Heart left ventricle (tissue), 16 donors: ENCODE data around the gene SH3RF3. TPM values are rescaled to one million over a fixed set of nuclear protein-coding genes. Genes with fewer than 3 reads are reported as not detected.

Experiments used
- ATAC-seq, 4 donors: fragments of 200-7000 bp; cut with Tn5 transposase; one replicate each; pipeline ENCODE4 v1.9.1; 2020 to 2022; ENCODE audit warnings: moderate library complexity in 4 of 4, mild to moderate bottlenecking in 3 of 4, moderate number of reproducible peaks in 1 of 4
- DNase-seq, 5 donors: peaks; one replicate each; pipeline ENCODE4 v3.0.0-alpha.2; 2020
- H3K27ac ChIP-seq, 12 donors: fragments of 200-600 bp; sonication (generic) in 4 of 12; one replicate each; pipeline versions ENCODE4 v1.5.0 to v1.8.0; 2016 to 2022; ENCODE audit warnings: mild to moderate bottlenecking in 2 of 12
- H3K27me3 ChIP-seq, 9 donors: fragments of 200-600 bp; sonication (generic) in 2 of 9; one replicate each; pipeline versions ENCODE4 v1.5.1 to v1.8.0; 2016 to 2022; ENCODE audit warnings: mild to moderate bottlenecking in 3 of 9
- H3K36me3 ChIP-seq, 9 donors: fragments of 200-600 bp; sonication (generic) in 2 of 9; one replicate each; pipeline versions ENCODE4 v1.5.0 to v1.8.0; 2018 to 2022; ENCODE audit warnings: mild to moderate bottlenecking in 2 of 9
- H3K4me1 ChIP-seq, 12 donors: fragments of 200-600 bp; sonication (generic) in 4 of 12; one replicate each; pipeline versions ENCODE4 v1.5.0 to v1.8.0; 2016 to 2022; ENCODE audit warnings: mild to moderate bottlenecking in 3 of 12
- H3K4me3 ChIP-seq, 12 donors: fragments of 200-600 bp; sonication (generic) in 4 of 12; one replicate each; pipeline versions ENCODE4 v1.5.0 to v1.8.0; 2017 to 2022; ENCODE audit warnings: mild to moderate bottlenecking in 9 of 12, moderate library complexity in 4 of 12
- H3K9me3 ChIP-seq, 12 donors: fragments of 200-600 bp; sonication (generic) in 4 of 12; one replicate each; pipeline versions ENCODE4 v1.5.0 to v1.8.0; 2016 to 2022; ENCODE audit warnings: mild to moderate bottlenecking in 1 of 12
- POLR2A ChIP-seq, 2 donors: fragments of 450-650 bp; IDR thresholded peaks; one replicate each; pipeline ENCODE4 v1.6.1; 2017; ENCODE audit warnings: antibody characterized with exemption in 2 of 2, mild to moderate bottlenecking in 2 of 2, moderate library complexity in 2 of 2
- WGBS, 4 donors: extraction: QIAGEN DNeasy Blood & Tissue Kit in 2 of 4; methylation state at CpG; one replicate each; pipeline versions ENCODE4 v1.1.5 to v1.1.7; 2013 to 2018; 5-methylcytosine and 5-hydroxymethylcytosine counted together
- intact Hi-C, 10 donors: fragments of 100-400 bp; cut with DNase I; formaldehyde crosslinking; loops; one replicate each; pipeline versions ENCODE4 v1.11.1 to v1.14.2; 2022
- polyA plus RNA-seq, 2 donors: library from polyadenylated mRNA; stranded (reverse); fragments of 200-250 nt; gene quantifications; one replicate each; pipeline ENCODE4 v1.2.3, GENCODE V29; 2013
- total RNA-seq, 9 donors: library from RNA; depleted of rRNA in 2 of 9; stranded (reverse); fragments of >200 nt in 2 of 9; fragmentation: NEBNext Ultra II Directional in 3 of 9; extraction: Animal tissue kit (Norgen Biotek cat#: 25700) in 3 of 9; gene quantifications; one replicate each; pipeline versions ENCODE4 v1.1.0 to v1.2.4, GENCODE V29; 2016 to 2023
- TF ChIP-seq, protein P1 (sequence below), 12 donors: fragments of 200-600 bp; sonication (generic) in 4 of 12; IDR thresholded peaks; one replicate each; pipeline versions ENCODE4 v1.5.0 to v1.8.0; 2018 to 2022; ENCODE audit warnings: antibody characterized with exemption in 12 of 12, mild to moderate bottlenecking in 5 of 12
- donor health status: ischemic (EF 13 %, LVEDD 7.1; RV severe dilation, severe dysfunction).
- donor health status: healthy with polysubstance abuse.
- donor health status: DM: no; HTN: yes; CAD: no.
- donor health status: DM: no; HTN: no; CAD: no.
- donor health status: ischemic (EF 25% LVEDD 6.9; RV normal size, moderate dysfunction).
- donor health status: ischemic (EF 25% LVEDD 5.7; RV mildly dilated, moderate dysfunction).
- donor health status: healthy.
- donor health status: DM: yes; HTN: yes; CAD: no.
- donor health status: ischemic (EF 35%, LVEDD 5.7; RV mildly dilated, moderate dysfunction).
- donor health status: nonischemic (EF 11% LVEDD 7.7; RV severe dilation, severe dysfunction).
- donor health status: DM: yes; HTN: yes; CAD: no.
- donor health status: PGD.
- donor health status: ischemic (EF 29% LVEDD 5.4; RV normal size, mild dysfunction).
- donor health status: nonischemic (EF 23%, LVEDD 6.1; RV moderate dilation, normal function).

The SH3RF3 gene
- total and polyA plus RNA-seq, 11 donors: 5.2 to 15.7 (median 7.9) TPM

GRCh38 chr2:109316091-109316490 is 187.1 kb downstream of the SH3RF3 start:
- peak in 1 of 5 donors; percentile 25 for DNase-seq
- Histone ChIP-seq H3K27me3 (no peaks in the 10 kb centered on the region), H3K9me3 (no peaks in the 10 kb centered on the region), H3K4me3 (no peak overlapping the region), H3K36me3 (no peaks in the 10 kb centered on the region), H3K27ac (no peak overlapping the region), H3K4me1 (peaks cover 15 to 38% (median 27%) of the 10 kb centered on the region in 12 donors)
- TF ChIP-seq, protein P1, sequence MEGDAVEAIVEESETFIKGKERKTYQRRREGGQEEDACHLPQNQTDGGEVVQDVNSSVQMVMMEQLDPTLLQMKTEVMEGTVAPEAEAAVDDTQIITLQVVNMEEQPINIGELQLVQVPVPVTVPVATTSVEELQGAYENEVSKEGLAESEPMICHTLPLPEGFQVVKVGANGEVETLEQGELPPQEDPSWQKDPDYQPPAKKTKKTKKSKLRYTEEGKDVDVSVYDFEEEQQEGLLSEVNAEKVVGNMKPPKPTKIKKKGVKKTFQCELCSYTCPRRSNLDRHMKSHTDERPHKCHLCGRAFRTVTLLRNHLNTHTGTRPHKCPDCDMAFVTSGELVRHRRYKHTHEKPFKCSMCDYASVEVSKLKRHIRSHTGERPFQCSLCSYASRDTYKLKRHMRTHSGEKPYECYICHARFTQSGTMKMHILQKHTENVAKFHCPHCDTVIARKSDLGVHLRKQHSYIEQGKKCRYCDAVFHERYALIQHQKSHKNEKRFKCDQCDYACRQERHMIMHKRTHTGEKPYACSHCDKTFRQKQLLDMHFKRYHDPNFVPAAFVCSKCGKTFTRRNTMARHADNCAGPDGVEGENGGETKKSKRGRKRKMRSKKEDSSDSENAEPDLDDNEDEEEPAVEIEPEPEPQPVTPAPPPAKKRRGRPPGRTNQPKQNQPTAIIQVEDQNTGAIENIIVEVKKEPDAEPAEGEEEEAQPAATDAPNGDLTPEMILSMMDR (IDR thresholded peaks at IDR 0.05): no peak
- TF ChIP-seq POLR2A (IDR thresholded peaks at IDR 0.05): no peak
- ATAC-seq: no peak
- intact Hi-C loops: loop anchor here in 2 of 10 donors (5.0 kb wide), 2 partner anchors 34 to 59 kb away; no protein-coding TSS in a partner anchor
- 30 to 60% (median 44%) methylated on average over 2 of the region's 2 CpGs for WGBS, 4 donors

DNA sequence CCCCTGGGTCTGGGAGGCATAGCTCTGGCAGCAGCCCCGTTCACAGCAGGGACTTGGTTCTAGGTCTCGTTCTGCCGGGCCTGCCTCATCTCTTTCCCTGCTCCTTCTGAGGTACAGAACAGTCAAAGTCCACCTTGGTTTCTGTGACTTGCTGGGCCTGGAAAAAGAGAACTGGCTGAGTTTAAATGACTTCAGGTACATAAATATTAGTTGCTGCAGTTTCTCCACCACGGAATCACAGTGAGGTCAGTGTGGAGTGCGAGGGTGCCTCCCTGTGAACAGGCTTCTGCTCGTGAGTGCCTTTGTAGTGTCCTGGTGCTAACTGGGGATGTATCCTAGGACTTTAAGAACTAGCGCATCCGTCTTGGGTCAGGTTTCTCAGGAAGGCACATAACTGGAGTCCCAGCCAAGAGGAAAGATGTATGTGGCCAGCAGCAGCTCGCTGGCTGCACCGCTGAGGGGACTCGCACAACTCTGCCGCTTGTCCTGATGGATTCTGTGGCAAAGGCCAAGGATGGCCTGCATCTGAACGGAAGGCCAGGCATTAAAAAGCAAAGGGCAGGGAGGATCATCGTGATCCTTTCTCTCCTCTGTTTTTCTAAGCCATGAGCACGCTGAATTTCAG is 188.6 kb downstream of the SH3RF3 start:
- Histone ChIP-seq H3K27ac (peak overlapping the region in 11 of 12 donors; percentile 58 to 81 (median 73)), H3K4me3 (peak overlapping the region in 2 of 12 donors; percentile 15 to 28), H3K4me1 (peaks cover 18 to 53% (median 39%) of the 10 kb centered on the region in 12 donors), H3K27me3 (no peaks in the 10 kb centered on the region), H3K9me3 (no peaks in the 10 kb centered on the region), H3K36me3 (no peaks in the 10 kb centered on the region)
- no peak for TF ChIP-seq POLR2A (IDR thresholded peaks at IDR 0.05)
- TF ChIP-seq, protein P1 (IDR thresholded peaks at IDR 0.05): no peak
- intact Hi-C loops: loop anchor here in 2 of 10 donors (5.0 kb wide), 2 partner anchors 35 to 60 kb away; no protein-coding TSS in a partner anchor
- 59 to 81% (median 75%) methylated on average over 15 of the region's 15 CpGs for WGBS, 4 donors
- peak in 1 of 5 donors; percentile 37 for DNase-seq
- peak in 1 of 4 donors; percentile 2 for ATAC-seq

GRCh38 chr2:109318150-109318948 is 189.3 kb downstream of the SH3RF3 start:
- TF ChIP-seq POLR2A (IDR thresholded peaks at IDR 0.05): no peak
- TF ChIP-seq, protein P1 (IDR thresholded peaks at IDR 0.05): peak in 7 of 12 donors; percentile 12 to 45 (median 14)
- 24 to 38% (median 33%) methylated on average over 15 to 22 of the region's 22 CpGs for WGBS, 4 donors
- intact Hi-C loops: loop anchor here in 2 of 10 donors (5.0 kb wide), 2 partner anchors 36 to 61 kb away; no protein-coding TSS in a partner anchor
- Histone ChIP-seq H3K9me3 (no peaks in the 10 kb centered on the region), H3K36me3 (no peaks in the 10 kb centered on the region), H3K27me3 (no peaks in the 10 kb centered on the region), H3K4me1 (peaks cover 22 to 61% (median 46%) of the 10 kb centered on the region in 12 donors), H3K27ac (peak overlapping the region; percentile 58 to 81 (median 74)), H3K4me3 (peak overlapping the region in 7 of 12 donors; percentile 7 to 28 (median 14))
- peak; percentile 59 to 90 (median 80) for DNase-seq
- peak; percentile 40 to 76 (median 70) for ATAC-seq

- no peak for TF ChIP-seq POLR2A (IDR thresholded peaks at IDR 0.05)
- TF ChIP-seq, protein P1 (IDR thresholded peaks at IDR 0.05): no peak
- H3K4me1 ChIP-seq: peaks cover 22 to 67% (median 48%) of the 10 kb centered on the region in 12 donors
- ATAC-seq: peak in 3 of 4 donors; percentile 17 to 34 (median 24)
- H3K27me3 ChIP-seq: no peaks in the 10 kb centered on the region
- H3K27ac ChIP-seq: peak overlapping the region; percentile 58 to 81 (median 74)
- intact Hi-C loops: loop anchor here in 2 of 10 donors (5.0 kb wide), 2 partner anchors 37 to 62 kb away; no protein-coding TSS in a partner anchor
- H3K36me3 ChIP-seq: no peaks in the 10 kb centered on the region
- peak overlapping the region in 1 of 12 donors; percentile 18 for H3K4me3 ChIP-seq
- 35 to 59% (median 50%) methylated on average over 4 of the region's 4 CpGs for WGBS, 4 donors
- no peaks in the 10 kb centered on the region for H3K9me3 ChIP-seq
- DNase-seq: no peak
Observed at GRCh38 chr2:109318949-109319342, 189.9 kb downstream of the SH3RF3 start.
